Thoracic aorta (tissue), 2 donors: Measurements from ENCODE around the gene SEH1L. TPM values are rescaled to one million over a fixed set of nuclear protein-coding genes. Genes with fewer than 3 reads are reported as not detected.

Source experiments
- ATAC-seq: fragments of 150-250 bp; one replicate; pipeline ENCODE4 v1.8.0; 2017; ENCODE audit warnings: low read depth; ENCODE audit not compliant: insufficient number of reproducible peaks, low FRiP score
- DNase-seq: peaks from one replicate; pipeline ENCODE4 v3.0.0-alpha.2; 2020; ENCODE audit warnings: low spot score
- H3K27ac ChIP-seq, 2 donors: fragments of 200-600 bp; sonication (generic); 1 replicate in 1 of 2; 2 replicates in 1 of 2; pipeline ENCODE4 v1.5.1; 2016; ENCODE audit warnings: mild to moderate bottlenecking in 2 of 2, moderate library complexity in 2 of 2
- H3K27me3 ChIP-seq: fragments of 200-600 bp; sonication (generic); replicated peaks from 2 replicates; pipeline ENCODE4 v1.6.0; 2016; ENCODE audit warnings: mild to moderate bottlenecking; ENCODE audit not compliant: insufficient read depth
- H3K36me3 ChIP-seq: fragments of 200-600 bp; sonication (generic); one replicate; pipeline ENCODE4 v1.5.1; 2016
- H3K4me1 ChIP-seq, 2 donors: fragments of 200-600 bp; sonication (generic); 1 replicate in 1 of 2; 2 replicates in 1 of 2; pipeline versions ENCODE4 v1.5.1 to v1.6.0; 2016; ENCODE audit warnings: low read depth in 2 of 2, mild to moderate bottlenecking in 1 of 2; ENCODE audit not compliant: control insufficient read depth in 1 of 2
- H3K4me3 ChIP-seq: fragments of 200-600 bp; sonication (generic); 2 replicates; pipeline ENCODE4 v1.5.1; 2016; ENCODE audit warnings: mild to moderate bottlenecking
- H3K9me3 ChIP-seq: fragments of 200-600 bp; sonication (generic); 2 replicates; pipeline ENCODE4 v1.5.1; 2016
- CTCF ChIP-seq: fragments of 200-600 bp; sonication (generic); IDR thresholded peaks from one replicate; pipeline ENCODE4 v1.5.1; 2019; ENCODE audit warnings: antibody characterized with exemption
- total RNA-seq, 2 donors: library from RNA; depleted of rRNA; stranded (reverse); fragments of >200 nt; gene quantifications; one replicate each; pipeline versions ENCODE4 v1.1.0 to v1.2.3, GENCODE V29; 2016

Gene SEH1L
- total RNA-seq, 2 donors from 2014 or later = 26.7 to 61.1 TPM

- Histone ChIP-seq H3K27ac (no peak overlapping the region), H3K4me1 (no peaks in the 10 kb centered on the region), H3K9me3 (peaks cover 3% of the 10 kb centered on the region), H3K4me3 (no peak overlapping the region), H3K36me3 (peaks cover 25% of the 10 kb centered on the region), H3K27me3 (no peaks in the 10 kb centered on the region)
- DNase-seq = no peak
- TF ChIP-seq CTCF = no peak
- no peak for ATAC-seq
Measured at GRCh38 chr18:13018374-13018773, 70.6 kb downstream of the SEH1L start.

- H3K36me3 ChIP-seq = peaks cover 23% of the 10 kb centered on the region
- no peaks in the 10 kb centered on the region for H3K27me3 ChIP-seq
- H3K9me3 ChIP-seq = peaks cover 3% of the 10 kb centered on the region
- H3K27ac ChIP-seq = no peak overlapping the region
- no peak for TF ChIP-seq CTCF
- no peak for ATAC-seq
- no peak for DNase-seq
- no peaks in the 10 kb centered on the region for H3K4me1 ChIP-seq
- no peak overlapping the region for H3K4me3 ChIP-seq
Measured at GRCh38 chr18:13019301-13019700, 71.5 kb downstream of the SEH1L start.

- Histone ChIP-seq H3K27me3 (no peaks in the 10 kb centered on the region), H3K4me1 (no peaks in the 10 kb centered on the region), H3K36me3 (peaks cover 16% of the 10 kb centered on the region), H3K9me3 (peaks cover 3% of the 10 kb centered on the region), H3K4me3 (no peak overlapping the region), H3K27ac (no peak overlapping the region)
- no peak for DNase-seq
- no peak for TF ChIP-seq CTCF
- ATAC-seq = no peak
Measured at GRCh38 chr18:13022644-13023043, 74.8 kb downstream of the SEH1L start.

DNA sequence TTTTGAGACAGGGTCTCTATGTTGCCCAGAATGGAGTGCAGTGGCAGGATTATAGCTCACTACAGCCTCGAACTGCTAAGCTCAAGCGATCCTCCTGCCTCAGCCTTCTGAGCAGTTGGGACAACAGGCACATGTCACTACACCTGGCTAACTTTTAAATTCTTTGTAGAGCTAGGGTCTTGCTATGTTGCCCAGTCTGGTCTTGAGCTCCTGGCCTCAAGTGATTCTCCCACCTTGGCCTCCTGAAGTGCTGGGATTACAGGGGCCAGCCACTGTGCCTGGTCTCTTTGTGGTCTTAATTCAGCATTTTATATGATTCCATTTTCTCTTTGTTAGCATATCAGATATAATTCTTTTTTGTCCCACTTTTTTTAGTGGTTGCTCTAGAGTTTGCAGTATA lies 77.4 kb downstream of the SEH1L start:
- H3K36me3 ChIP-seq = peaks cover 14% of the 10 kb centered on the region
- H3K4me1 ChIP-seq = no peaks in the 10 kb centered on the region

DNA sequence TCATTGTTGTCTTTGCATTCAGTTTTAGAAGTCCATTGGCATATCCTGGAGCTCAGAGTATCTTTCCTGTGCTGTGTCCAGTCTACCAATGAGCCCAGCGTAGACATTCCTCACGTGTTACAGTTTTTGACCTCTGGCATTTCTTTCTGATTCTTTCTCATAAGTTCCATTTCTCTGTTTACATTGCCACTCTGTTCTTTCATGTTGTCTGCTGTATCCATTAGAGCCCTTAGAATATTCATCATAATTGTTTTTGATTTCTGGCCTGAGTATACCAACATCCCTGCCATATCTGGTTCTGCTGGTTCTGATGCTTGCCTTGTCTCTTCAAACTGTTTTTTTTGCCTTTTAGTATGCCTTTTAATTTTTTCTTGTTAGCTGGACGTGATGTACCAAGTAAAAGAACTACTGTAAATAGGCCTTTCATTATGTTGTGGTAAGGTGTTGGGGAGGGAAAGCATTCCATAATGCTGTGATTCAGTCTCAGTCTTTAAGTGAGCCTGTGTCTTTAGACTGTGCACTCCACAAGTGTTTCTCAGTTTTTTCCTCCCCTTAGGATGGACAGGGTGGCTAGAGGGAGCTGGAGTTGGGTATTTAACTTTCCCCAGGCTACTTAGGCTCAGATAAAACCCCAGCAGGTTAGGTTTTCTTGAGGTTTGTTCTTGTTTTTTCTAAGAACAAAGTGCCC lies 78.9 kb downstream of the SEH1L start:
- no peaks in the 10 kb centered on the region for H3K27me3 ChIP-seq
- ATAC-seq = no peak
- H3K36me3 ChIP-seq = peaks cover 12% of the 10 kb centered on the region
- TF ChIP-seq CTCF = no peak
- no peaks in the 10 kb centered on the region for H3K4me1 ChIP-seq
- H3K27ac ChIP-seq = no peak overlapping the region
- peaks cover 3% of the 10 kb centered on the region for H3K9me3 ChIP-seq
- no peak overlapping the region for H3K4me3 ChIP-seq
- no peak for DNase-seq

More for the DNA sequence above, 77.4 kb downstream of the SEH1L start:
- Histone ChIP-seq H3K9me3 (peaks cover 3% of the 10 kb centered on the region), H3K27me3 (no peaks in the 10 kb centered on the region), H3K4me3 (no peak overlapping the region), H3K27ac (no peak overlapping the region)
- ATAC-seq = no peak
- no peak for DNase-seq
- TF ChIP-seq CTCF = no peak
